Measurements from ENCODE around the gene EMX2. TPM values are rescaled to one million over a fixed set of nuclear protein-coding genes. Genes with fewer than 3 reads are reported as not detected.
"Not testable (repeated sequence)": the region's sequence is repeated elsewhere in the genome, so short reads cannot be mapped to it uniquely, and the experiment has no call there.

Gene EMX2
- total RNA-seq, 2 donors from 2014 or later = not detected

DNA sequence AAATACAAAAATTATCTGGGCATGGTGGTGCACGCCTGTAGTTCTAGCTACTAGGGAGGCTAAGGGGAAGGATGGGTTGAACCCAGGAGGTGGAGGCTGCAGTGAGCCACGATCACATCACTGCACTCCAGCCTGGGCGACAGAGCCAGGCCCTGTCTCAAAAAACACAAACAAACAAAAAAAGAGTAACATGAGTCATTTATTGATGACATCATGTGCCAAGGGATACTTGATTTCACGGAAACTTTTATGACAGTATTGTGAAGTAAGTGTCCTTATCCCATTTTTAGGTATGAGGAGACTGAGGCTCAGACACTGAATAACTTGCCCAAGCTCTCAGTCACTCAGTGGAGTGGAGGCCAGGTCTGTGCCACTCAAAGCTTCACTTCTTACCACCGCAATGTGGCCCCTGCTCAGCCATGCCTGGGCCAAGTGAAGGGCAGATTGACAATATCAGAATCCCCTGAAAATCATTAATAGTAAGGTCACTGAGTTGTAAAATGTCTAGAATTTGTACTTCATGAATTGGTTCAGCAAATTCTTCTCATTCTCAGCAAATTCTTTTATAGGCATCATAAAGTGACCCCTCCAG, 36.5 kb downstream of the EMX2 start:
- Histone ChIP-seq H3K27me3 (no peaks in the 10 kb centered on the region), H3K4me1 (no peaks in the 10 kb centered on the region), H3K36me3 (replicated peaks in 1 of 2; ENCODE audit: insufficient read depth in 1 of 2, low read depth in 2 of 2) (no peaks in the 10 kb centered on the region), H3K9me3 (no peaks in the 10 kb centered on the region), H3K4me3 (no peak overlapping the region), H3K27ac (no peak overlapping the region)
- WGBS, 2 donors = 81 to 86% methylated on average over 5 of the region's 5 CpGs
- no peak for ATAC-seq
- TF ChIP-seq, protein P1, sequence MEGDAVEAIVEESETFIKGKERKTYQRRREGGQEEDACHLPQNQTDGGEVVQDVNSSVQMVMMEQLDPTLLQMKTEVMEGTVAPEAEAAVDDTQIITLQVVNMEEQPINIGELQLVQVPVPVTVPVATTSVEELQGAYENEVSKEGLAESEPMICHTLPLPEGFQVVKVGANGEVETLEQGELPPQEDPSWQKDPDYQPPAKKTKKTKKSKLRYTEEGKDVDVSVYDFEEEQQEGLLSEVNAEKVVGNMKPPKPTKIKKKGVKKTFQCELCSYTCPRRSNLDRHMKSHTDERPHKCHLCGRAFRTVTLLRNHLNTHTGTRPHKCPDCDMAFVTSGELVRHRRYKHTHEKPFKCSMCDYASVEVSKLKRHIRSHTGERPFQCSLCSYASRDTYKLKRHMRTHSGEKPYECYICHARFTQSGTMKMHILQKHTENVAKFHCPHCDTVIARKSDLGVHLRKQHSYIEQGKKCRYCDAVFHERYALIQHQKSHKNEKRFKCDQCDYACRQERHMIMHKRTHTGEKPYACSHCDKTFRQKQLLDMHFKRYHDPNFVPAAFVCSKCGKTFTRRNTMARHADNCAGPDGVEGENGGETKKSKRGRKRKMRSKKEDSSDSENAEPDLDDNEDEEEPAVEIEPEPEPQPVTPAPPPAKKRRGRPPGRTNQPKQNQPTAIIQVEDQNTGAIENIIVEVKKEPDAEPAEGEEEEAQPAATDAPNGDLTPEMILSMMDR (IDR thresholded peaks at IDR 0.05) = no peak
- no peak for TF ChIP-seq POLR2A (IDR thresholded peaks at IDR 0.05)
- DNase-seq = no peak
- intact Hi-C loops (cut with DNase I) = no loop called here

DNA sequence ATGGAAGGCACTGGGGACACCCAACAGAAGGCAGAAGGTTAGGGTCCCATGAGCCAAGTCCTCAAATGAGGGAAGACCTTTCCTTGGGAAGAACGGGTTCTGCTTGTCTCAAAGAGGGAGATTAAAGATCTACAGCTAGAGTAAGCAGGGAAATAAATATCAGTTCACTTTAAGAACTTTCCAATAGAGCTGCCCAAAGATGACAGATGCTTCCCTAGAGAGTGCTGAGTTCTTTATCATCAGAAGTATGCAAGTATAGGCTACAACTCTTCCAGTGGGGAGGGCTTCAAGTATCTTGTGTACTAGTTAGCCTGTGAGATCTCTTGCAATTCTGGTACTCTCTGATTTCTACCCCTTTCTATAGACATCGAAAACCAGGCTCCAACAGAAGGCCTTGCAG, 39.4 kb downstream of the EMX2 start:
- no peak for DNase-seq
- intact Hi-C loops (cut with DNase I) = no loop called here

DNA sequence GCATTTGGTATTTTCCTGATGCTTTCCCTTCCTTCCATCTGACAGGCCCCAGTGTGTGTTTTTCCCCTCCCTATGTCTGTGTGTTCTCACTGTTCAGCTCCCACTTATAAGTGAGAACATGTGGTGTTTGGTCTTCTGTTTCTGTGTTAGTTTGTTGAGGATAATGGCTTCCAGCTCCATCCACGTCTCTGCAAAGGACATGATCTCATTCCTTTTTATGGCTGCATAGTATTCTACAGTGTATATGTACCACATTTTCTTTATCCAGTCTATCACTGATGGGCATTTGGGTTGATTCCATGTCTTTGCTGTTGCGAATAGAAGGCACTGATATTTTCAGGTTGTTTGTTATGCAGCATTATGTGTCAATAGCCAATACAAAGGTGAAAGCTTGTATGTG, 42.3 kb downstream of the EMX2 start:
- H3K27ac ChIP-seq; H3K4me3 ChIP-seq; H3K9me3 ChIP-seq; ATAC-seq; H3K27me3 ChIP-seq; intact Hi-C loops (cut with DNase I); DNase-seq; H3K36me3 ChIP-seq (replicated peaks in 1 of 2; ENCODE audit: insufficient read depth in 1 of 2, low read depth in 2 of 2); H3K4me1 ChIP-seq: not testable (repeated sequence)
- 61 to 71% methylated on average over 2 of the region's 2 CpGs for WGBS, 2 donors

More for the DNA sequence above, 39.4 kb downstream of the EMX2 start:
- Histone ChIP-seq H3K4me1 (no peaks in the 10 kb centered on the region), H3K27me3 (no peaks in the 10 kb centered on the region), H3K9me3 (no peaks in the 10 kb centered on the region), H3K4me3 (no peak overlapping the region), H3K36me3 (replicated peaks in 1 of 2; ENCODE audit: insufficient read depth in 1 of 2, low read depth in 2 of 2) (no peaks in the 10 kb centered on the region), H3K27ac (no peak overlapping the region)
- ATAC-seq = no peak
- 56 to 58% methylated on average over 2 of the region's 2 CpGs for WGBS, 2 donors
- TF ChIP-seq, protein P1 (IDR thresholded peaks at IDR 0.05) = no peak
- TF ChIP-seq POLR2A (IDR thresholded peaks at IDR 0.05) = no peak

DNA sequence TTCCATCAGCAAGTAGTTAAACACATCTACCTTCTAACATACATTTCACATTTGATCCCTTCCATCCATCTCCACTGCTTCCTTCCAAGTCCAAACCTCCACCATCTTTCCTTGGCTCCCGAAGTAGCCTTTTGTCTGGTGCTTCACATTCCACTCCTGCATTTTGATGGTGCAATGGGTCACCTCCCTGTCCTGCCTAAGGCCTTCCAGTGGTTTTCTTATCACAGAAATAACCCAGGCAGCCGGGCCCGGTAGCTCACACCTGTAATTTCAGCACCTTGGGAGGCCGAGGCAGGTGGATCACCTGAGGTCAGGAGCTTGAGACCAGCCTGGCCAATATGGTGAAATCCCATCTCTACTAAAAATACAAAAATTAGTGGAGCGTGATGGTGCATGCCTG, 44.5 kb downstream of the EMX2 start:
- no peak for TF ChIP-seq POLR2A (IDR thresholded peaks at IDR 0.05)
- TF ChIP-seq, protein P1 (IDR thresholded peaks at IDR 0.05) = no peak
- 89 to 97% methylated on average over 5 of the region's 5 CpGs for WGBS, 2 donors
- Histone ChIP-seq H3K27me3 (no peaks in the 10 kb centered on the region), H3K4me1 (no peaks in the 10 kb centered on the region), H3K27ac (no peak overlapping the region), H3K36me3 (replicated peaks in 1 of 2; ENCODE audit: insufficient read depth in 1 of 2, low read depth in 2 of 2) (no peaks in the 10 kb centered on the region), H3K4me3 (no peak overlapping the region), H3K9me3 (no peaks in the 10 kb centered on the region)
- DNase-seq (no peak), ATAC-seq (no peak)
- intact Hi-C loops (cut with DNase I) = no loop called here

DNA sequence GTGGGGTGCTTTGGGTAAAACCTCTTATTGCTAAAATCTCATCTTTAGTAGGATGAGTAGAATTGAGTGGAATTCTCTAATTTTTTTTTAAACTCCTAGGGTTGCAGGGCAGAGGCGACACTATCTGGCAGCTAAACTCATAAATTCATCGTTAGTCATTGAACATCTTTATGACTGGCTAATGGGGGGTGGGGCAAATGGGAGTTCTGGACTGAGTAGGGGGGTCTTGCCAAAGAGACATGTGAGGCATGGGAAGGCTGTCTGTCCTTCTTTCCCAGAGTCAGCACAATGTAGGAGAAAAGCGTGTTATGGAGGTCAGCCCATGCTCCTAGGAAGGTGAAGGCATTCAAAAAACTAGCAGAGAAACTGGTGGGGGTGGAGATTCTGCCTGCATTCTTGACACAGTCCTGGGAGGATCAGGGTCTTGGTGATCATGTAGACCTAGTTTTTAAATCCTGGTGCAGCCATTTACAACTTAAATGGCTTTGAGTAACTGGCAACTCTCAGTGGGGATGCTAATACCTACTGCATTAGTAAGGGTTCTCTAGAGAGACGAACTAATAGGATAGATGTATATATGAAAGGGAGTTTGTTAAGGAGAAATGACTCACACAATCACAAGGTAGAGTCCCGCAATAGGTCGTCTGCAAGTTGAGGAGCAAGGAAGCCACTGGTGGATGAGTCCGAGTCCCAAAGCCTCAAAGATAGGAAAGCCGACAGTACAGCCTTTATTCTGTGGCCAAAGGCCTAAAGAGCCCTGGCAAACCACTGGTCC, 47.7 kb downstream of the EMX2 start:
- intact Hi-C loops (cut with DNase I) = no loop called here
- DNase-seq (no peak), ATAC-seq (no peak)
- WGBS, 2 donors = 75 to 76% methylated on average over 8 of the region's 8 CpGs
- Histone ChIP-seq H3K27ac (no peak overlapping the region), H3K4me3 (no peak overlapping the region), H3K27me3 (no peaks in the 10 kb centered on the region), H3K9me3 (no peaks in the 10 kb centered on the region), H3K36me3 (replicated peaks in 1 of 2; ENCODE audit: insufficient read depth in 1 of 2, low read depth in 2 of 2) (no peaks in the 10 kb centered on the region), H3K4me1 (no peaks in the 10 kb centered on the region)
- TF ChIP-seq, protein P1 (IDR thresholded peaks at IDR 0.05) = no peak
- TF ChIP-seq POLR2A (IDR thresholded peaks at IDR 0.05) = no peak

Measured in body of pancreas (tissue), 4 donors.